ENCODE measurements around the gene SLC6A15. TPM values are rescaled to one million over a fixed set of nuclear protein-coding genes. Genes with fewer than 3 reads are reported as not detected.

SLC6A15 gene
- total RNA-seq, 1 experiment from 2014 or later, result 0.07 TPM

DNA sequence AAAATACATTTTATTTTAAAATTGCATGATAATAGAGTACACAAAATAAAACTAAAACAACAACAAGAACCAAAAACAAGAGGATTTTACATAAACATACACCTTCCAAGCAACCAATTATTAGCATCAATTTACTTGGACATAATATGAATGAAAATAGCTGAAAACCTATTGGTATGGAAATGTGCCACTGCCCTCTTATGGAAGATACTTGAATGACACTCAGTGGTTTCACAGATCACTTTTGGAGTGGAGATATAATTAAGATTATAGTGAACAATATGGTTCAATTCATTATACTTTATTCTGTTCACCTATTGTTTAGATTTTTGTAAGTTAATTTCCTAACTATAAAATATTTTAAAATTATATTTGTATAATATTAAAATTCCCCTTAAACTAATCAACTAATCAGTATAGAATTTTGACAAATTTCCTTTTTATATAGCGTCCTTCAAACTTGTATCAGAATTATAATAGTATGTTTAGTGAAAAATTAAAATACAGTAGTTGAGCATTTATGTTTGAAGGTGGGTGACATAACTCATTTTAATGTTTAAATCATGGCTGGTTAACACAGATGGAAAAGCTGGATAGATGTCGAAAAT lies 70.1 kb downstream of the SLC6A15 start:
- CTCF ChIA-PET, result interaction anchor here (0.5 to 2.8 kb wide), 8 partner anchors 10 to 1015 kb away, joined by 3 to 11 read pairs (median 4); no protein-coding TSS in a partner anchor
- DNase-seq (ENCODE audit: low read depth, low spot score), result peak; percentile 28
- Histone ChIP-seq H3K36me3 (ENCODE audit: control insufficient read depth in 1 of 2, insufficient read depth in 2 of 2, low read length in 2 of 2) (no peaks in the 10 kb centered on the region), H4K20me1 (ENCODE audit: insufficient read depth) (no peaks in the 10 kb centered on the region), H3K27me3 (ENCODE audit: insufficient read depth, low read length) (no peaks in the 10 kb centered on the region), H3K9me2 (ENCODE audit: insufficient read depth) (no peaks in the 10 kb centered on the region), H3K4me3 (replicated peaks in 1 of 2; ENCODE audit: low read depth in 1 of 2, low read length in 2 of 2) (no peak overlapping the region), H2AFZ (ENCODE audit: low read depth, low read length, poor library complexity, severe bottlenecking) (peak overlapping the region; percentile 21), H3K79me2 (ENCODE audit: insufficient read depth, low read length) (no peaks in the 10 kb centered on the region), H3K9ac (ENCODE audit: low read length) (no peak overlapping the region), H3K4me2 (ENCODE audit: low read length) (no peak overlapping the region), H3K4me1 (ENCODE audit: control insufficient read depth in 1 of 2, insufficient read depth in 2 of 2, low read length in 2 of 2) (no peaks in the 10 kb centered on the region), H3K27ac (ENCODE audit: low read depth, low read length) (no peak overlapping the region), H3K9me3 (ENCODE audit: control insufficient read depth in 1 of 2, insufficient read depth in 1 of 2, low read depth in 1 of 2, low read length in 2 of 2) (no peaks in the 10 kb centered on the region)
- no TSS peak for BruUV-seq (replicated peaks)
- ATAC-seq, result no peak
- POLR2A ChIA-PET, result no interaction called here
- TF ChIP-seq, protein P1, sequence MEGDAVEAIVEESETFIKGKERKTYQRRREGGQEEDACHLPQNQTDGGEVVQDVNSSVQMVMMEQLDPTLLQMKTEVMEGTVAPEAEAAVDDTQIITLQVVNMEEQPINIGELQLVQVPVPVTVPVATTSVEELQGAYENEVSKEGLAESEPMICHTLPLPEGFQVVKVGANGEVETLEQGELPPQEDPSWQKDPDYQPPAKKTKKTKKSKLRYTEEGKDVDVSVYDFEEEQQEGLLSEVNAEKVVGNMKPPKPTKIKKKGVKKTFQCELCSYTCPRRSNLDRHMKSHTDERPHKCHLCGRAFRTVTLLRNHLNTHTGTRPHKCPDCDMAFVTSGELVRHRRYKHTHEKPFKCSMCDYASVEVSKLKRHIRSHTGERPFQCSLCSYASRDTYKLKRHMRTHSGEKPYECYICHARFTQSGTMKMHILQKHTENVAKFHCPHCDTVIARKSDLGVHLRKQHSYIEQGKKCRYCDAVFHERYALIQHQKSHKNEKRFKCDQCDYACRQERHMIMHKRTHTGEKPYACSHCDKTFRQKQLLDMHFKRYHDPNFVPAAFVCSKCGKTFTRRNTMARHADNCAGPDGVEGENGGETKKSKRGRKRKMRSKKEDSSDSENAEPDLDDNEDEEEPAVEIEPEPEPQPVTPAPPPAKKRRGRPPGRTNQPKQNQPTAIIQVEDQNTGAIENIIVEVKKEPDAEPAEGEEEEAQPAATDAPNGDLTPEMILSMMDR (IDR thresholded peaks at IDR 0.05 in 2 of 3, conservative IDR thresholded peaks at IDR 0.05 in 1 of 3; ENCODE audit: borderline replicate concordance in 1 of 3, insufficient read depth in 1 of 3, low read depth in 2 of 3, low read length in 2 of 3), result peak; percentile 46 to 78 (median 71); a peak in 5 of 6 replicates
- peak; percentile 75 for TF ChIP-seq RAD21 (IDR thresholded peaks at IDR 0.05; ENCODE audit: low read depth)
- no peak for TF ChIP-seq CBX3 (IDR thresholded peaks at IDR 0.05; ENCODE audit: low read depth)
- RAD21 ChIA-PET (ENCODE audit: low non-redundant PET in 1 of 2, low total read pairs in 2 of 2, uncharacterized antibody in 2 of 2, unreplicated experiment in 2 of 2), result interaction anchor here in 1 of 2 experiments (0.6 to 1.1 kb wide), 3 partner anchors 169 to 635 kb away, joined by 3 read pairs; no protein-coding TSS in a partner anchor
- intact Hi-C loops (cut with micrococcal nuclease), result loop anchor here (10.0 kb wide), 2 partner anchors 338 to 1008 kb away; no protein-coding TSS in a partner anchor

DNA sequence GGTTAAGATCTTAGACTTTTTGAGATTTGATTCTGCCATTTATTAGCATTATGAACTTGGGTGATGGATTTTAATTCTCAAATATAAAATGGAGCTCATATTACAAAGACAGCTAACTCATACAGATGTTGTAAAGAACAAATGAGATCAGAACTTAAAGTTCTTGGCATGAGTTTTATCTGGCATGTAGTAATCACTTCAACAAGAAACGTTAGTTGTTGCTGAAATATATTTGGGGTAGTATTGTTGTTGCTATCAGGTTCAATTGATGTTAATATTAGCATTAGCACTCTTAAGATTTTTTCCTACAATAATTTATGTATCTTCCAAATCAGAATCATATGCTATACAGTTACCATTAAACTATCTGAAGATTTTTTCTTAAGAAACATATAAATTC lies 71.0 kb downstream of the SLC6A15 start:
- no peak overlapping the region for H3K4me3 ChIP-seq (replicated peaks in 1 of 2; ENCODE audit: low read depth in 1 of 2, low read length in 2 of 2)
- H3K27ac ChIP-seq (ENCODE audit: low read depth, low read length), result no peak overlapping the region
- ATAC-seq (no peak), DNase-seq (ENCODE audit: low read depth, low spot score) (no peak)
- ChIA-PET POLR2A (no interaction called here), CTCF (interaction anchor here (1.0 to 2.8 kb wide), 4 partner anchors 17 to 338 kb away, joined by 3 to 11 read pairs (median 5); no protein-coding TSS in a partner anchor), RAD21 (ENCODE audit: low non-redundant PET in 1 of 2, low total read pairs in 2 of 2, uncharacterized antibody in 2 of 2, unreplicated experiment in 2 of 2) (no interaction called here)
- H3K79me2 ChIP-seq (ENCODE audit: insufficient read depth, low read length), result no peaks in the 10 kb centered on the region
- TF ChIP-seq POLR2AphosphoS5 (IDR thresholded peaks at IDR 0.05; ENCODE audit: low read depth, low read length) (no peak), EZH2 (IDR thresholded peaks at IDR 0.05) (no peak), SP1 (IDR thresholded peaks at IDR 0.05; ENCODE audit: low read depth) (no peak)
- H3K36me3 ChIP-seq (ENCODE audit: control insufficient read depth in 1 of 2, insufficient read depth in 2 of 2, low read length in 2 of 2), result no peaks in the 10 kb centered on the region
- H3K9me3 ChIP-seq (ENCODE audit: control insufficient read depth in 1 of 2, insufficient read depth in 1 of 2, low read depth in 1 of 2, low read length in 2 of 2), result no peaks in the 10 kb centered on the region
- no peak overlapping the region for H3K4me2 ChIP-seq (ENCODE audit: low read length)
- no peak overlapping the region for H3K9ac ChIP-seq (ENCODE audit: low read length)
- H3K4me1 ChIP-seq (ENCODE audit: control insufficient read depth in 1 of 2, insufficient read depth in 2 of 2, low read length in 2 of 2), result no peaks in the 10 kb centered on the region
- BruUV-seq (replicated peaks), result no TSS peak
- H2AFZ ChIP-seq (ENCODE audit: low read depth, low read length, poor library complexity, severe bottlenecking), result no peak overlapping the region
- intact Hi-C loops (cut with micrococcal nuclease), result loop anchor here (10.0 kb wide), 2 partner anchors 337 to 1007 kb away; no protein-coding TSS in a partner anchor
- H3K9me2 ChIP-seq (ENCODE audit: insufficient read depth), result no peaks in the 10 kb centered on the region
- no peaks in the 10 kb centered on the region for H4K20me1 ChIP-seq (ENCODE audit: insufficient read depth)
- no peaks in the 10 kb centered on the region for H3K27me3 ChIP-seq (ENCODE audit: insufficient read depth, low read length)

Data from HCT116 (cell line).